Measurements from ENCODE around the gene B3GNT9. TPM values are rescaled to one million over a fixed set of nuclear protein-coding genes. Genes with fewer than 3 reads are reported as not detected.
A peak's percentile ranks its signal among the peaks of the same experiment; 100 is the strongest.

Gene B3GNT9
- total and polyA plus RNA-seq, 8 donors, result 1.8 to 9.3 (median 3.6) TPM

DNA sequence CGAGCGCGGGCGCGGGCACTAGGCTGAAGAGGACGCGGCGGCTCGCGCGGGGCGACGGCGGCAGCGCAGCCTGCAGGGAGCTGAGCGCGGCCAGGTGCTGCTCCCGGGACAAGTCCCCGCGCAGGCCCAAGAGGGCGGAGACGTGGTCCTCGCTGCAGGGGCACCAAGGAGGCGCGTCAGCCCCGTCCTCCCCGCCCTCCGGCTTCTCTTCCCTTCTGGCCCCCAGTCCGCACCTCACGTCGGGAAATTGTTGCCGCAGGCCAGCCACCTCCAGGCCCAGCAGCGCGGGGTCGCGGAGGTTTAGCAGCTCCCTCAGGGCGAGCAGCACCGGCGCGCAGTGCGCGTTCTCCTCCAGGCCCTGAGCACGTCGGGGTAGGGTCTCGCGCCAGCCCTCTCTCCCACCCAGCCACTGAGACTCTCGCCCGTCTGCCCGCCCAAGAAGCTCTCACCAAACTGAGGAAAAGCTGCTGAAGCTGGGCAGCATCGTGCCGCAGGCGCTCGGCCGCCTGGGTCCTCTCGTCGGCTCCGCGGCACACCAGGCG, 33.7 kb upstream of the B3GNT9 start:
- TF ChIP-seq, protein P1, sequence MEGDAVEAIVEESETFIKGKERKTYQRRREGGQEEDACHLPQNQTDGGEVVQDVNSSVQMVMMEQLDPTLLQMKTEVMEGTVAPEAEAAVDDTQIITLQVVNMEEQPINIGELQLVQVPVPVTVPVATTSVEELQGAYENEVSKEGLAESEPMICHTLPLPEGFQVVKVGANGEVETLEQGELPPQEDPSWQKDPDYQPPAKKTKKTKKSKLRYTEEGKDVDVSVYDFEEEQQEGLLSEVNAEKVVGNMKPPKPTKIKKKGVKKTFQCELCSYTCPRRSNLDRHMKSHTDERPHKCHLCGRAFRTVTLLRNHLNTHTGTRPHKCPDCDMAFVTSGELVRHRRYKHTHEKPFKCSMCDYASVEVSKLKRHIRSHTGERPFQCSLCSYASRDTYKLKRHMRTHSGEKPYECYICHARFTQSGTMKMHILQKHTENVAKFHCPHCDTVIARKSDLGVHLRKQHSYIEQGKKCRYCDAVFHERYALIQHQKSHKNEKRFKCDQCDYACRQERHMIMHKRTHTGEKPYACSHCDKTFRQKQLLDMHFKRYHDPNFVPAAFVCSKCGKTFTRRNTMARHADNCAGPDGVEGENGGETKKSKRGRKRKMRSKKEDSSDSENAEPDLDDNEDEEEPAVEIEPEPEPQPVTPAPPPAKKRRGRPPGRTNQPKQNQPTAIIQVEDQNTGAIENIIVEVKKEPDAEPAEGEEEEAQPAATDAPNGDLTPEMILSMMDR (IDR thresholded peaks at IDR 0.05), result no peak
- Histone ChIP-seq H3K9me3 (no peaks in the 10 kb centered on the region), H3K27ac (peak overlapping the region; percentile 91 to 98 (median 97)), H3K4me1 (peaks cover 4 to 15% (median 12%) of the 10 kb centered on the region in 3 donors), H3K27me3 (no peaks in the 10 kb centered on the region), H3K36me3 (no peaks in the 10 kb centered on the region), H3K4me3 (peak overlapping the region; percentile 52 to 74 (median 64))
- 7% methylated on average over 57 to 59 of the region's 59 CpGs for WGBS, 2 donors
- DNase-seq (peak in 3 of 6 donors; percentile 64 to 86 (median 77)), ATAC-seq (peak; percentile 18 to 35 (median 20)), FAIRE-seq (no peak)
- intact Hi-C loops (cut with DNase I), result loop anchor here in 1 of 3 donors (10.0 kb wide), 1 partner anchor 170 kb away; no protein-coding TSS in a partner anchor

DNA sequence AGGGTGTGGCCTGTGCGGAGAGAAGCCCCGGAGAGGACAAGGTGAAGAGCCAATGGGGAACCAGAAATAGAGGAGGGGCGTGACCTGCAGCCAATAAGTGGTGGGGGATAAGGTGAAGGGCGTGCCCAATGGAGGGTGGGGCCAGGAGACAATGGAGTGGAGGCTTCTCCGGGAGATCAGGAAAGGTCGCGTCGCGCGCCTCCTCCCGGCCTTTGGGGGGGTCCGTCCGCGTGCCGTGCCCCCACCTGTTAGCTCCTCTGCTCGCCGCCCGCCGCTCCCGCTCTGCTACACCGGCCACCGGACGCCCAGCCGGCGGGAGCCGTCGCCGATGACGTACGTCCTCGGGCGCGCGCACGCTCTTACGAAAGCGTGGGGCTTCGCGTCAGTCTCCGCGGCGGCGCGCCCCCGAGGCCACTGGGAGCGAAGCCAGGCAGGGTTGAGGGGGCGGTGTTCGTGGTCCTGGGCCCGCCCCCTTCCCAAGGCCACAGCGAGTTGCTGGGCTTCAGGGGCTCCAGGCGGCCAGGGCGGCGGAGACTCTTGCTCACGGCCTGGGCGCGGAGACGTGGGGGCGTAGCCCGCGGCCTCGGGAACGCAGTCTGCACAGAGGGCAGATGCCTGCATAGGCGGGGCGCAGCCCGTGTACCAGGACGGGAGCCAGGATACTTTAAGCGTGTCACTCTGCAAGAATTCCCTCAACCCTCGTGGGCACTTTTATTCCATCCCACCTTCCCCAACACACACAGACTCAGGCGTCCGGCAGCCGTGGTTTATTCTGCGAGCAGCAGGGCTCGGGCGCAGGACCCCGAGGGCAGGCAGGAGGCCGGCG, 33.0 kb upstream of the B3GNT9 start, which contains the start of gene MATCAP1:
Gene MATCAP1, minus strand, starts transcription at position 337 of the 826 bp plus-strand sequence. CDS start 3,353 bp downstream, outside the sequence.
- TF ChIP-seq, protein P1 (IDR thresholded peaks at IDR 0.05), result no peak
- H3K9me3 ChIP-seq, result no peaks in the 10 kb centered on the region
- intact Hi-C loops (cut with DNase I), result loop anchor here in 1 of 3 donors (10.0 kb wide), 1 partner anchor 169 kb away; no protein-coding TSS in a partner anchor
- H3K4me1 ChIP-seq, result peaks cover 4 to 15% (median 12%) of the 10 kb centered on the region in 3 donors
- 0 to 1% methylated on average over 71 to 77 of the region's 77 CpGs for WGBS, 2 donors
- peak within 1 kb of the TSS; percentile 91 to 98 (median 97) for H3K27ac ChIP-seq
- ATAC-seq (peak; percentile 90 to 94 (median 90)), DNase-seq (peak; percentile 92 to 96 (median 94)), FAIRE-seq (peak; percentile 98)
- no peaks in the 10 kb centered on the region for H3K36me3 ChIP-seq
- no peaks in the 10 kb centered on the region for H3K27me3 ChIP-seq
- H3K4me3 ChIP-seq, result peak within 1 kb of the TSS; percentile 52 to 74 (median 64)

DNA sequence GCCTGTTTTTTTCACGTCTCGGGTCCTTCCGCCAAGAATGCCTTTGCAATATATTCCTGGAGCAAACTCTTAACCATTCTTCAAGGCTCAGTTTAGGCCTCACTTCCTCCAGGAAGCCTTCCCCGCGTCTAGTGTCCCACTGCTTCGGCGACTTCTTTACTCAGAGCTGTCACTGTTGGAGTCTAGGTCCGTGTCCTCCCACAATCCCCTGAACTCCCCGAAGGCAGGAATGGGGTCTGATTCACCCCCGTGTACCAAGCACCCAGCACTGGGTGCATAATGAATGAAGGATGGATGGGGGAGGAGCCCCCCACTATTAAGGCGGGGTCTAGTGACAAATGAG, 32.5 kb upstream of the B3GNT9 start:
- FAIRE-seq (no peak), DNase-seq (no peak), ATAC-seq (no peak)
- Histone ChIP-seq H3K27me3 (no peaks in the 10 kb centered on the region), H3K36me3 (no peaks in the 10 kb centered on the region), H3K4me3 (peak overlapping the region; percentile 52 to 74 (median 64)), H3K27ac (peak overlapping the region; percentile 91 to 98 (median 97)), H3K9me3 (no peaks in the 10 kb centered on the region), H3K4me1 (peaks cover 4 to 15% (median 12%) of the 10 kb centered on the region in 3 donors)
- 8% methylated on average over 11 of the region's 11 CpGs for WGBS, 2 donors
- TF ChIP-seq, protein P1 (IDR thresholded peaks at IDR 0.05), result no peak
- intact Hi-C loops (cut with DNase I), result loop anchor here in 1 of 3 donors (10.0 kb wide), 1 partner anchor 168 kb away; no protein-coding TSS in a partner anchor

DNA sequence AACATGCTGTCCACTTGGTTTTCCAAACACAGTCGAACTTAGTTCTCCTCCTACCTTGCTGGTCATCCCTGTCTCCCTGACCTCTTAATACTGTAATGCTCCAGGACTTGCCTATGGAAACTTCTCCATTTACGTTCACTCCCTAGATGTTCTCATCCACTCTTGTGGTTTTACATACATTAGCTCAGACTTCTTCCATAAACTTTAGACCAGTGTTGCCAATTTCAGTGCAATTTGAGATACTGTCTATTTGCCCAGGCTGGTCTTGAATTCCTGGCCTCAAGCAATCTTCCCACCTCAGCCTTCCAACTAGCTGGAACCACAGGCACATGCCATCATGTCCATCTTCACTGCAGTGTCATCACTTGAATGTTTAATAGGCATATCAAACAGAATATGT, 31.5 kb upstream of the B3GNT9 start:
- no peak for FAIRE-seq
- WGBS, 2 donors, result 81 to 88% methylated on average over 2 of the region's 2 CpGs
- no peak for DNase-seq
- intact Hi-C loops (cut with DNase I), result loop anchor here in 1 of 3 donors (10.0 kb wide), 1 partner anchor 167 kb away; no protein-coding TSS in a partner anchor
- no peaks in the 10 kb centered on the region for H3K9me3 ChIP-seq
- no peaks in the 10 kb centered on the region for H3K27me3 ChIP-seq
- TF ChIP-seq, protein P1 (IDR thresholded peaks at IDR 0.05), result no peak
- no peak overlapping the region for H3K27ac ChIP-seq
- H3K4me3 ChIP-seq, result no peak overlapping the region
- ATAC-seq, result no peak
- no peaks in the 10 kb centered on the region for H3K36me3 ChIP-seq
- peaks cover 4 to 22% (median 12%) of the 10 kb centered on the region in 3 donors for H3K4me1 ChIP-seq
